NCI-H1694 treated with DMSO at 0.1 percent for 48 hours (cell line): ENCODE results near the gene PLPPR3.
"Not testable (repeated sequence)": the region's sequence is repeated elsewhere in the genome, so short reads cannot be mapped to it uniquely, and the experiment has no call there.

ENCODE experiments used
- DNase-seq: peaks from one replicate; lab custom pipeline; 2025; lab: John Stamatoyannopoulos, UW

The PLPPR3 gene

GRCh38 chr19:829129-829758 is 7.5 kb upstream of the PLPPR3 start:
- DNase-seq: no peak

- DNase-seq: no peak
Observed at GRCh38 chr19:827710-828321, 6.1 kb upstream of the PLPPR3 start, which contains the start of gene AZU1. Gene AZU1, plus strand, starts transcription at chr19:827837. Its CDS starts 10 bp downstream, at chr19:827847.

- no peak for DNase-seq
Observed at GRCh38 chr19:827314-827709, 5.6 kb upstream of the PLPPR3 start.

- no peak for DNase-seq
Observed at GRCh38 chr19:825897-826644, 4.3 kb upstream of the PLPPR3 start.

- DNase-seq: no peak
Observed at GRCh38 chr19:824885-825284, 3.1 kb upstream of the PLPPR3 start.

GRCh38 chr19:823565-824121 is 1.9 kb upstream of the PLPPR3 start:
- no peak for DNase-seq

- no peak for DNase-seq
Observed at GRCh38 chr19:821231-821824, 427 bp downstream of the PLPPR3 start.

- not testable (repeated sequence) for DNase-seq
Observed at GRCh38 chr19:820212-820611, 1.5 kb downstream of the PLPPR3 start.

GRCh38 chr19:816500-816857 is 5.3 kb downstream of the PLPPR3 start:
- no peak for DNase-seq

GRCh38 chr19:815775-816499 is 5.8 kb downstream of the PLPPR3 start:
- DNase-seq: no peak

GRCh38 chr19:815079-815774 is 6.5 kb downstream of the PLPPR3 start:
- DNase-seq: no peak

- no peak for DNase-seq
Observed at GRCh38 chr19:814152-815078, 7.3 kb downstream of the PLPPR3 start.

GRCh38 chr19:813219-814151 is 8.3 kb downstream of the PLPPR3 start:
- DNase-seq: no peak

GRCh38 chr19:812747-813218 is 9.0 kb downstream of the PLPPR3 start:
- no peak for DNase-seq

GRCh38 chr19:812049-812746 is 9.6 kb downstream of the PLPPR3 start:
- no peak for DNase-seq

- DNase-seq: no peak
Observed at GRCh38 chr19:811506-812048, 10.2 kb downstream of the PLPPR3 start.

- no peak for DNase-seq
Observed at GRCh38 chr19:810883-811489, 10.8 kb downstream of the PLPPR3 start.
